SK-N-SH (cell line): ENCODE measurements around the gene ENOX1. TPM values are rescaled to one million over a fixed set of nuclear protein-coding genes. Genes with fewer than 3 reads are reported as not detected.

Experiments
- CTCF ChIA-PET: fragments of 300-600, 350-600 bp; formaldehyde crosslinking; extraction: SDS; loops from one replicate; lab custom pipeline; 2021; lab: Yijun Ruan, JAX
- POLR2A ChIA-PET: fragments of 350-600 bp; sonication (Branson Sonifier 250); formaldehyde crosslinking; extraction: SDS; loops from one replicate; lab custom pipeline; 2020; ENCODE audit warnings: antibody characterized with exemption, inconsistent platforms; lab: Yijun Ruan, JAX
- DNase-seq: peaks from one replicate; pipeline ENCODE4 v3.0.0; 2012
- H2AFZ ChIP-seq: fragments of 200-600 bp; sonication (generic); 2 replicates; pipeline ENCODE4 v1.8.1; 2016; ENCODE audit warnings: antibody characterized with exemption, mild to moderate bottlenecking, low read depth
- H3F3A ChIP-seq: fragments of 200-600 bp; sonication (generic); replicated peaks from 2 replicates; pipeline ENCODE3; 2016; ENCODE audit warnings: antibody characterized with exemption, mild to moderate bottlenecking; ENCODE audit not compliant: insufficient read depth
- H3K27ac ChIP-seq, 2 experiments: fragments of 200-500 bp in 1 of 2; fragments of 200-600 bp in 1 of 2; sonication (Bioruptor generic) in 1 of 2; sonication (generic), shearing (Covaris generic) in 1 of 2; 2 replicates each; pipeline versions ENCODE4 v1.5.1 to v1.6.1; 2014 to 2016; ENCODE audit warnings: low read depth in 2 of 2, inconsistent platforms in 1 of 2, low read length in 1 of 2, mild to moderate bottlenecking in 1 of 2, mixed read lengths in 1 of 2
- H3K27me3 ChIP-seq: fragments of 200-600 bp; sonication (generic), shearing (Covaris generic); 2 replicates; pipeline ENCODE4 v1.6.1; 2016; ENCODE audit warnings: mixed run types; ENCODE audit not compliant: insufficient read depth
- H3K36me3 ChIP-seq, 2 experiments: fragments of 200-500 bp in 1 of 2; fragments of 200-600 bp in 1 of 2; sonication (Bioruptor generic) in 1 of 2; sonication (generic) in 1 of 2; replicated peaks in 1 of 2; 2 replicates each; pipeline versions ENCODE3 to v1.5.1; 2014 to 2016; ENCODE audit warnings: low read length in 1 of 2, mild to moderate bottlenecking in 1 of 2; ENCODE audit not compliant: insufficient read depth in 2 of 2, control insufficient read depth in 1 of 2
- H3K4me1 ChIP-seq, 2 experiments: fragments of 200-500 bp in 1 of 2; fragments of 200-600 bp in 1 of 2; sonication (Bioruptor generic) in 1 of 2; sonication (generic), shearing (Covaris generic) in 1 of 2; 2 replicates each; pipeline versions ENCODE4 v1.5.1 to v1.6.1; 2014 to 2016; ENCODE audit warnings: low read depth in 1 of 2, low read length in 1 of 2, mixed run types in 1 of 2; ENCODE audit not compliant: insufficient read depth in 2 of 2, control insufficient read depth in 1 of 2
- H3K4me2 ChIP-seq: fragments of 200-600 bp; sonication (generic), shearing (Covaris generic); 2 replicates; pipeline ENCODE4 v1.6.1; 2017; ENCODE audit warnings: mixed run types
- H3K4me3 ChIP-seq, 2 experiments: fragments of 200-500 bp in 1 of 2; fragments of 200-600 bp in 1 of 2; sonication (Bioruptor generic) in 1 of 2; sonication (generic), shearing (Covaris generic) in 1 of 2; 2 replicates each; pipeline versions ENCODE4 v1.5.1 to v1.8.1; 2014 to 2016; ENCODE audit warnings: low read depth in 2 of 2, inconsistent platforms in 1 of 2, low read length in 1 of 2, mild to moderate bottlenecking in 1 of 2, mixed read lengths in 1 of 2, moderate library complexity in 1 of 2
- H3K79me2 ChIP-seq: fragments of 200-600 bp; sonication (generic); 2 replicates; pipeline ENCODE4 v1.8.1; 2017; ENCODE audit warnings: mild to moderate bottlenecking; ENCODE audit not compliant: insufficient read depth
- H3K9ac ChIP-seq: fragments of 200-600 bp; sonication (generic); 2 replicates; pipeline ENCODE4 v1.6.1; 2017; ENCODE audit warnings: mixed run types
- H3K9me2 ChIP-seq: fragments of 200-600 bp; sonication (generic); 2 replicates; pipeline ENCODE4 v1.6.1; 2017; ENCODE audit warnings: mixed run types
- H3K9me3 ChIP-seq: fragments of 200-600 bp; sonication (generic); 2 replicates; pipeline ENCODE4 v1.6.1; 2017; ENCODE audit warnings: mixed run types, mild to moderate bottlenecking, moderate library complexity
- H4K20me1 ChIP-seq: fragments of 200-600 bp; sonication (generic); 2 replicates; pipeline ENCODE4 v1.6.1; 2017; ENCODE audit warnings: mild to moderate bottlenecking, mixed run types; ENCODE audit not compliant: insufficient read depth
- CTCF ChIP-seq: fragments of 200-600 bp; sonication (generic); IDR thresholded peaks from 2 replicates; pipeline ENCODE4 v1.6.1; 2017; ENCODE audit warnings: antibody characterized with exemption, mild to moderate bottlenecking, moderate library complexity
- FOXJ3 ChIP-seq: sonication (generic); formaldehyde crosslinking; IDR thresholded peaks from 2 replicates; pipeline ENCODE4 v1.5.1; 2020; ENCODE audit warnings: mild to moderate bottlenecking, missing genetic modification reagents
- FOXM1 ChIP-seq: IDR thresholded peaks from 2 replicates; pipeline ENCODE4 v1.4.0; 2012; ENCODE audit warnings: low read depth, mild to moderate bottlenecking
- GABPA ChIP-seq: IDR thresholded peaks from 2 replicates; pipeline ENCODE4 v1.4.0; 2012; ENCODE audit warnings: low read depth, mild to moderate bottlenecking
- JUND ChIP-seq: IDR thresholded peaks from 2 replicates; pipeline ENCODE4 v1.4.0; 2012
- MAX ChIP-seq: IDR thresholded peaks from 2 replicates; pipeline ENCODE4 v1.4.0; 2012; ENCODE audit warnings: low read depth
- MXI1 ChIP-seq: IDR thresholded peaks from 2 replicates; pipeline ENCODE4 v1.6.1; 2012; ENCODE audit warnings: mild to moderate bottlenecking, low read depth, low read length, improper control_type of control experiment
- USF2 ChIP-seq: fragments of 150-350 bp; IDR thresholded peaks from 2 replicates; pipeline ENCODE4 v1.6.1; 2017; ENCODE audit warnings: antibody characterized with exemption, low read length, low read depth, borderline replicate concordance
- ZBTB33 ChIP-seq: IDR thresholded peaks from 2 replicates; pipeline ENCODE4 v1.4.0; 2012; ENCODE audit warnings: low read depth, borderline replicate concordance
- WGBS: methylation state at CpG from one replicate; pipeline ENCODE4 v1.1.6; 2017; ENCODE audit warnings: low lambda C conversion rate; 5-methylcytosine and 5-hydroxymethylcytosine counted together
- polyA plus RNA-seq, 3 experiments: library from polyadenylated mRNA; depleted of rRNA; stranded (reverse); fragments of >200 nt; gene quantifications; 2 replicates each; pipeline ENCODE4 v1.2.3, GENCODE V29; 2012

ENOX1 gene
- polyA plus RNA-seq, 1 of the 3 experiments (the other 2 are of a cell fraction), result 5.8 TPM

DNA sequence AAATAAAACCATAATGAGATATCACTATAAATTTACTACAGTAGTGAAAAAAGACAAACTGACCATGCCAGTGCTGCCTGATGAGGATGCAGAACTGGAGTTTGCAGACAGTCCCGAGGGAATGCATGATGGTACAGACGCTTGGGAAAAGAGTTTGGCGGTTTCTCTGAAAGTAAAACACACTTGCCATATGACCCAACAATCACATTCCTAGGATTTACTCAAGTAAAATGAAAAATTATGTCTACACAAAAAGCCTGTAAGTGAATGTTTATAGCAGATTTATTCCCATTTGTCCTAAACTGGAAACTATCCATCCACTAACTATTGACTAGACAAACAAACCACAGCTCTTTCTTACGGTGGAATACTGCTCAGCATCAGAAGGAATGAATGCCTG lies 492.4 kb downstream of the ENOX1 start:
- no peak for DNase-seq
- Histone ChIP-seq H3K27ac (no peak overlapping the region), H3K9me2 (no peaks in the 10 kb centered on the region), H3K4me3 (no peak overlapping the region), H3K4me2 (no peak overlapping the region), H3F3A (no peaks in the 10 kb centered on the region), H3K79me2 (no peaks in the 10 kb centered on the region), H3K36me3 (no peaks in the 10 kb centered on the region), H3K27me3 (no peaks in the 10 kb centered on the region), H3K9ac (no peak overlapping the region), H4K20me1 (no peaks in the 10 kb centered on the region), H3K4me1 (no peaks in the 10 kb centered on the region; a peak in 1 of 4 replicates), H2AFZ (no peak overlapping the region), H3K9me3 (no peaks in the 10 kb centered on the region)
- TF ChIP-seq CTCF (no peak), ZBTB33 (no peak), MAX (no peak), MXI1 (no peak), FOXM1 (no peak), FOXJ3 (CRISPR knock-in tag) (no peak), GABPA (no peak), JUND (no peak)
- ChIA-PET POLR2A (no interaction called here), CTCF (interaction anchor here (1.1 kb wide), 1 partner anchor 8 kb away, joined by 6 read pairs; no protein-coding TSS in a partner anchor)
- WGBS, result 97% methylated on average over 4 of the region's 4 CpGs

GRCh38 chr13:43293986-43294385 lies 492.8 kb downstream of the ENOX1 start:
- no peaks in the 10 kb centered on the region for H3K9me2 ChIP-seq
- no peaks in the 10 kb centered on the region for H3K27me3 ChIP-seq
- ChIA-PET POLR2A (no interaction called here), CTCF (interaction anchor here (1.1 kb wide), 1 partner anchor 9 kb away, joined by 6 read pairs; no protein-coding TSS in a partner anchor)
- WGBS, result 96% methylated on average over 3 of the region's 3 CpGs
- H3K4me2 ChIP-seq, result no peak overlapping the region
- H3K27ac ChIP-seq, result no peak overlapping the region
- no peaks in the 10 kb centered on the region for H3K9me3 ChIP-seq
- H3K9ac ChIP-seq, result no peak overlapping the region
- no peaks in the 10 kb centered on the region for H3K79me2 ChIP-seq
- no peaks in the 10 kb centered on the region for H3K36me3 ChIP-seq
- no peaks in the 10 kb centered on the region for H3F3A ChIP-seq
- no peak for TF ChIP-seq USF2
- DNase-seq, result no peak
- no peak overlapping the region for H2AFZ ChIP-seq
- no peaks in the 10 kb centered on the region for H4K20me1 ChIP-seq
- H3K4me1 ChIP-seq, result no peaks in the 10 kb centered on the region; a peak in 1 of 4 replicates
- H3K4me3 ChIP-seq, result no peak overlapping the region
